ENCODE measurements around the gene MRPL2.

MRPL2 gene

DNA sequence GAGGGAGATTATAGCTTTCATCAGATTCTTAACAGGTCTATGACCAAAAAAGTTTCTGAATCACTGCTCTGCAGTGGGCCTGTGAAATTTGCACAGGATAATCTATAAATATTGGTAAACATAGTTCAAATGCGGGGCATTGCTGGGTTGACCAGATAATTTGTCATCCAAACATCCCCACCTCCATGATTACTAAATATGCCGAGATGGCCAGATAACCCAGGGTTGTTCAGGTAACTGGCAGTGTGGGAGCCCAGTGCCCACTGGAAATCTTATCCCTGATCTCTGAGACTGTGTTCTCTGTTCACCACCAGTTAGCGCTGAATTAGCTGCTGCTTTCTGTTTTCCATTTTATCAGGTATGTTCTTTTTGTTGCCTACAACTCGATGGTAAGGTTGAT is 38.3 kb upstream of the MRPL2 start:
- TF ChIP-seq, protein P1, sequence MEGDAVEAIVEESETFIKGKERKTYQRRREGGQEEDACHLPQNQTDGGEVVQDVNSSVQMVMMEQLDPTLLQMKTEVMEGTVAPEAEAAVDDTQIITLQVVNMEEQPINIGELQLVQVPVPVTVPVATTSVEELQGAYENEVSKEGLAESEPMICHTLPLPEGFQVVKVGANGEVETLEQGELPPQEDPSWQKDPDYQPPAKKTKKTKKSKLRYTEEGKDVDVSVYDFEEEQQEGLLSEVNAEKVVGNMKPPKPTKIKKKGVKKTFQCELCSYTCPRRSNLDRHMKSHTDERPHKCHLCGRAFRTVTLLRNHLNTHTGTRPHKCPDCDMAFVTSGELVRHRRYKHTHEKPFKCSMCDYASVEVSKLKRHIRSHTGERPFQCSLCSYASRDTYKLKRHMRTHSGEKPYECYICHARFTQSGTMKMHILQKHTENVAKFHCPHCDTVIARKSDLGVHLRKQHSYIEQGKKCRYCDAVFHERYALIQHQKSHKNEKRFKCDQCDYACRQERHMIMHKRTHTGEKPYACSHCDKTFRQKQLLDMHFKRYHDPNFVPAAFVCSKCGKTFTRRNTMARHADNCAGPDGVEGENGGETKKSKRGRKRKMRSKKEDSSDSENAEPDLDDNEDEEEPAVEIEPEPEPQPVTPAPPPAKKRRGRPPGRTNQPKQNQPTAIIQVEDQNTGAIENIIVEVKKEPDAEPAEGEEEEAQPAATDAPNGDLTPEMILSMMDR (conservative IDR thresholded peaks at IDR 0.05; ENCODE audit: low read depth), result no peak
- CTCF ChIA-PET, result interaction anchor here (0.6 to 1.6 kb wide), 2 partner anchors 33 to 36 kb away, joined by 4 read pairs; no protein-coding TSS in a partner anchor
- POLR2A ChIA-PET (ENCODE audit: low non-redundant PET), result no interaction called here
- peak overlapping the region; percentile 95 for H3K27ac ChIP-seq
- no peak for DNase-seq (ENCODE audit: low spot score)

DNA sequence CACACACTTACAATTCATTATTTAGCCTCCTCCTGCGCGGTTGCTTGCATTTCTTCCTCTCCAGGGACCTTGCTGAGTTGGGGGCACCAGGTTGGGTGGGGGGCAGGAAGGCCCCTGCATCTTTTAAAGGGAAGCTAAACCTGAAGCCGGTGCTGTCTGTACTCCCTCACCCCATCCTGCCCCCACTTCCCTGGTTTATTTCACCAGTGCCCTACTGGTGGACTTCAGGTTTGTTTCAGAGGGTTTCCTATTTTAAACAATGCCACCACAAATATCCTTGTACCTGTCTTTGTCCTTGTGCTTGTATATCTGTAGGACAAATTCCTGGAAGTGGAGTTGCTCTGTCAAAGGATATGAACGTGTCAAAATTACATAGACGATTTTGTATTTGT is 37.9 kb upstream of the MRPL2 start:
- CTCF ChIA-PET, result interaction anchor here (0.6 to 1.6 kb wide), 5 partner anchors 10 to 47 kb away, joined by 3 to 4 read pairs (median 4); no protein-coding TSS in a partner anchor
- TF ChIP-seq, protein P1 (conservative IDR thresholded peaks at IDR 0.05; ENCODE audit: low read depth), result no peak
- H3K27ac ChIP-seq, result peak overlapping the region; percentile 95
- POLR2A ChIA-PET (ENCODE audit: low non-redundant PET), result no interaction called here
- DNase-seq (ENCODE audit: low spot score), result no peak

DNA sequence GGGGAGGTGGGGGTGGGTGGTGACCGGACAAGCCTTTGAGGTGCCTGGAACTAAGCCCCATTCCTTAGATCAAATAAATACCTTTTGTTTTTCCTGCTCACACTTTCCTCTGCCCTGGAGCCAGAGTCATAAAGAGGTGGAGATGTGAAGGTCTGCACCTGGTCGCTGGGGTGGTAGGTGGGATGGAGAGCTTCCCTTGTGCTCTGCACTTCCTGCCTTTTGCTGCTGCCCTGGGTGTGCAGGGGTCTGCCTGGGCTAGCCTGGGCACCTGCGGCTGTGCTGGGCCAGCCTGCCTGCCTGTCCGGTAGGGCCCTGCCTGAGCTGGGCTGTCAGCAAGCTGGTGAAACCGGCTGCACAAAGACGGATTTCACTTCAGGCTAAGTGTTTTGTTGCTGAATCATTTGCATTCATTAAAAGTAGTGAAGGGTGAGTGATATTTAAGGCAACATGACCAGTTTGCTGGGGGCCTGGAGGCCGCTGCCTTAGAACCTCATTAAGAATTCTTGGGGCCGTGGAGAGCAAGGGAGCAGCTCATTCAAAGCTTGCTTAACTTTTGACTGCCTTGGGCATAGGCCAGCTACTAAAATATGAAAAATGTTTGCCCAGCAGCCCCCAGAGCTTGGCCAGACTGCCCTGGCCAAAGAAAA is 37.3 kb upstream of the MRPL2 start:
- DNase-seq (ENCODE audit: low spot score), result peak; percentile 87
- H3K27ac ChIP-seq, result peak overlapping the region; percentile 95
- ChIA-PET POLR2A (ENCODE audit: low non-redundant PET) (interaction anchor here (1.0 kb wide), 1 partner anchor 11 kb away, joined by 8 read pairs; no protein-coding TSS in a partner anchor), CTCF (interaction anchor here (0.6 to 1.6 kb wide), 6 partner anchors 11 to 81 kb away, joined by 3 to 4 read pairs (median 4); no protein-coding TSS in a partner anchor)
- TF ChIP-seq, protein P1 (conservative IDR thresholded peaks at IDR 0.05; ENCODE audit: low read depth), result no peak

- POLR2A ChIA-PET (ENCODE audit: low non-redundant PET), result interaction anchor here (1.0 kb wide), 1 partner anchor 11 kb away, joined by 8 read pairs; no protein-coding TSS in a partner anchor
- peak overlapping the region; percentile 95 for H3K27ac ChIP-seq
- no peak for DNase-seq (ENCODE audit: low spot score)
- CTCF ChIA-PET, result interaction anchor here (0.6 to 1.6 kb wide), 6 partner anchors 12 to 81 kb away, joined by 3 to 4 read pairs (median 4); no protein-coding TSS in a partner anchor
- TF ChIP-seq, protein P1 (conservative IDR thresholded peaks at IDR 0.05; ENCODE audit: low read depth), result no peak
These were observed 36.7 kb upstream of the MRPL2 start for GRCh38 chr6:43095939-43096338.

- no peak for DNase-seq (ENCODE audit: low spot score)
- peak overlapping the region; percentile 79 for H3K27ac ChIP-seq
- POLR2A ChIA-PET (ENCODE audit: low non-redundant PET), result no interaction called here
- TF ChIP-seq, protein P1 (conservative IDR thresholded peaks at IDR 0.05; ENCODE audit: low read depth), result no peak
- CTCF ChIA-PET, result no interaction called here
These were observed 34.4 kb upstream of the MRPL2 start for GRCh38 chr6:43093436-43094289.

DNA sequence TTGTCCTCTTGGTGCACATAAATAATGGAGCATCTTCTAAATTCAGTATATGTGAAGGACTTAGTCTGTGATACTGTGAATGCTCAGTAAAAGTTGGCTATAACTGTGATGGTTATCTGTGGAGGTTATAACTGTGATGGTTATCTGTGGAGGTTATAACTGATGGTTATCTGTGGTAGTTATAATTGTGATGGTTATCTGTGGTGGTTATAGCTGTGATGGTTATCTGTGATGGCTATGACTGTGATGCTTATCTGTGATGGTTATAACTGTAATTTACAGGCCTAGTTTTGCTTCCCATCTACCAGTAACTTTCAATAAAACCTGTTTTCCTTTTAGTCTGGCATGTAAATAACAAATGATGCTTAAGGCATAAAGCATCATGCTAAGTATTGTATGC is 33.4 kb upstream of the MRPL2 start:
- no peak for DNase-seq (ENCODE audit: low spot score)
- ChIA-PET POLR2A (ENCODE audit: low non-redundant PET) (no interaction called here), CTCF (no interaction called here)
- H3K27ac ChIP-seq, result no peak overlapping the region
- TF ChIP-seq, protein P1 (conservative IDR thresholded peaks at IDR 0.05; ENCODE audit: low read depth), result no peak

Data from RWPE1 (cell line).